K562 (cell line): ENCODE measurements around the gene DRD2. TPM values are rescaled to one million over a fixed set of nuclear protein-coding genes. Genes with fewer than 3 reads are reported as not detected.

ENCODE experiments used
- ATAC-seq: fragments of 200-7000 bp; cut with Tn5 transposase; 3 replicates; pipeline ENCODE4 v1.9.1; 2020; ENCODE audit warnings: moderate library complexity
- BruUV-seq: library from RNA; stranded (reverse); fragments of 400-500 nt; replicated peaks from 2 replicates; lab custom pipeline; 2021; lab: Mats Ljungman, UMichigan
- CTCF ChIA-PET: fragments of 300-600 bp; formaldehyde crosslinking; extraction: SDS; loops from one replicate; lab custom pipeline; 2021; ENCODE audit warnings: low intra/inter-chr PET ratio; lab: Yijun Ruan, JAX
- POLR2A ChIA-PET: fragments of 300-600, 350-650 bp; sonication (Branson Sonifier 250); formaldehyde crosslinking; extraction: SDS; loops from one replicate; lab custom pipeline; 2021; ENCODE audit warnings: antibody characterized with exemption, inconsistent platforms; lab: Yijun Ruan, JAX
- DNase-seq, 4 experiments: peaks; one replicate each; pipeline versions ENCODE4 v3.0.0 to v3.0.0-alpha.2; 2011 to 2018; ENCODE audit warnings: low spot score in 3 of 4, mixed read lengths in 3 of 4; ENCODE audit errors: extremely low read depth in 1 of 4
- FAIRE-seq: peaks from 2 replicates; lab custom pipeline; 2011; peaks lifted over from hg19 to GRCh38; lab: Jason Lieb, UNC
- H2AFZ ChIP-seq: 2 replicates; pipeline ENCODE4 v1.6.0; 2011; ENCODE audit warnings: low read depth, low read length, control low read depth, inconsistent platforms
- H3K27ac ChIP-seq: fragments of 200-600 bp; 3 replicates; pipeline ENCODE4 v1.8.0; 2011; ENCODE audit warnings: low read depth, mild to moderate bottlenecking, control low read depth, inconsistent platforms, low read length, moderate library complexity, mixed read lengths; ENCODE audit errors: extremely low read depth
- H3K27me3 ChIP-seq, 2 experiments: fragments of 300-600 bp in 1 of 2; 2 replicates in 1 of 2; 3 replicates in 1 of 2; pipeline versions ENCODE4 v1.6.0 to v1.8.0; 2011; ENCODE audit warnings: inconsistent platforms in 2 of 2, low read length in 2 of 2, mild to moderate bottlenecking in 1 of 2, mixed read lengths in 1 of 2, moderate library complexity in 1 of 2; ENCODE audit not compliant: control insufficient read depth in 2 of 2, insufficient read depth in 2 of 2
- H3K36me3 ChIP-seq: fragments of 300-600 bp; 3 replicates; pipeline ENCODE4 v1.8.0; 2011; ENCODE audit warnings: mild to moderate bottlenecking, low read length, inconsistent platforms; ENCODE audit not compliant: control insufficient read depth, insufficient read depth
- H3K4me1 ChIP-seq, 2 experiments: fragments of 200-600 bp in 1 of 2; replicated peaks in 1 of 2; 2 replicates in 1 of 2; 3 replicates in 1 of 2; pipeline versions ENCODE4 v1.5.1 to v1.8.0; 2011; ENCODE audit warnings: inconsistent platforms in 2 of 2, low read length in 2 of 2, mild to moderate bottlenecking in 1 of 2, mixed read lengths in 1 of 2, moderate library complexity in 1 of 2; ENCODE audit not compliant: control insufficient read depth in 2 of 2, insufficient read depth in 2 of 2
- H3K4me2 ChIP-seq: 2 replicates; pipeline ENCODE4 v1.6.1; 2011; ENCODE audit warnings: low read length, control low read depth, inconsistent platforms, mixed read lengths; ENCODE audit not compliant: insufficient read depth
- H3K4me3 ChIP-seq: fragments of 200-600 bp; sonication (generic), shearing (Covaris generic); 2 replicates; pipeline ENCODE4 v1.5.1; 2016; ENCODE audit warnings: control low read depth, inconsistent platforms
- H3K79me2 ChIP-seq: fragments of 200-600 bp; 3 replicates; pipeline ENCODE4 v1.8.0; 2011; ENCODE audit warnings: low read length, inconsistent platforms; ENCODE audit not compliant: control insufficient read depth, insufficient read depth
- H3K9ac ChIP-seq, 2 experiments: 2 replicates each; pipeline versions ENCODE4 v1.6.0 to v1.6.1; 2011; ENCODE audit warnings: low read depth in 2 of 2, low read length in 2 of 2, control low read depth in 1 of 2, inconsistent platforms in 1 of 2, mild to moderate bottlenecking in 1 of 2, mixed read lengths in 1 of 2; ENCODE audit not compliant: insufficient read depth in 1 of 2
- H3K9me1 ChIP-seq: one replicate; pipeline ENCODE4 v1.6.0; 2011; ENCODE audit warnings: inconsistent platforms, mild to moderate bottlenecking, low read length, moderate library complexity; ENCODE audit not compliant: control insufficient read depth, insufficient read depth
- H3K9me3 ChIP-seq: replicated peaks from 2 replicates; pipeline ENCODE4 v1.5.1; 2011; ENCODE audit warnings: low read depth, low read length, inconsistent platforms; ENCODE audit not compliant: control insufficient read depth, insufficient read depth
- H4K20me1 ChIP-seq: replicated peaks from 2 replicates; pipeline ENCODE4 v1.6.1; 2011; ENCODE audit warnings: low read length, inconsistent platforms, mixed read lengths; ENCODE audit not compliant: control insufficient read depth, insufficient read depth
- CREB1 ChIP-seq, 2 experiments: sonication (generic) in 1 of 2; formaldehyde crosslinking in 1 of 2; IDR thresholded peaks; 2 replicates each; pipeline versions ENCODE4 v1.6.1 to v1.8.0; 2012 to 2022; ENCODE audit warnings: inconsistent platforms in 1 of 2, mild to moderate bottlenecking in 1 of 2, missing genetic modification reagents in 1 of 2, moderate library complexity in 1 of 2
- CREBBP ChIP-seq: IDR thresholded peaks from one replicate; pipeline ENCODE4 v1.6.1; 2012; ENCODE audit warnings: low read depth, mild to moderate bottlenecking, control low read depth, inconsistent platforms, low read length
- DIDO1 ChIP-seq: fragments of 450-650 bp; IDR thresholded peaks from 2 replicates; pipeline ENCODE4 v1.6.1; 2016; ENCODE audit warnings: low read depth, missing biosample characterization, missing genetic modification characterization
- DPF2 ChIP-seq: fragments of 450-650 bp; IDR thresholded peaks from 2 replicates; pipeline ENCODE4 v1.6.1; 2016
- ELF4 ChIP-seq: fragments of 450-650 bp; formaldehyde crosslinking; IDR thresholded peaks from 2 replicates; pipeline ENCODE4 v1.4.0; 2022; ENCODE audit warnings: missing genetic modification characterization
- ELK1 ChIP-seq: sonication (generic); formaldehyde crosslinking; IDR thresholded peaks from 2 replicates; pipeline ENCODE4 v1.8.1; 2022; ENCODE audit warnings: missing genetic modification reagents
- KAT7 ChIP-seq: sonication (generic); formaldehyde crosslinking; IDR thresholded peaks from 2 replicates; pipeline ENCODE4 v1.8.0; 2022; ENCODE audit warnings: missing genetic modification reagents, mild to moderate bottlenecking, borderline replicate concordance
- MCM3 ChIP-seq: fragments of 450-650 bp; IDR thresholded peaks from 2 replicates; pipeline ENCODE4 v1.6.1; 2016
- NCOA1 ChIP-seq: fragments of 450-650 bp; IDR thresholded peaks from 2 replicates; pipeline ENCODE4 v1.6.1; 2016; ENCODE audit warnings: low read depth
- NEUROD1 ChIP-seq: fragments of 150-350 bp; IDR thresholded peaks from 2 replicates; pipeline ENCODE4 v1.6.1; 2014; ENCODE audit warnings: borderline replicate concordance, low read length, low read depth; ENCODE audit not compliant: partially characterized antibody
- NFIC ChIP-seq: fragments of 450-650 bp; IDR thresholded peaks from 2 replicates; pipeline ENCODE4 v1.6.1; 2017; ENCODE audit warnings: mild to moderate bottlenecking, inconsistent platforms
- SMC3 ChIP-seq: conservative IDR thresholded peaks from 2 replicates; pipeline ENCODE4 v1.6.1; 2011; ENCODE audit warnings: low read depth, low read length, improper control_type of control experiment; ENCODE audit not compliant: insufficient read depth
- STAT6 ChIP-seq: sonication (generic); formaldehyde crosslinking; IDR thresholded peaks from 2 replicates; pipeline ENCODE4 v1.8.1; 2023; ENCODE audit warnings: mild to moderate bottlenecking, missing genetic modification reagents
- WGBS: fragments of 100-300 bp; shearing (Covaris generic); methylation state at CpG from one replicate; pipeline ENCODE4 v1.1.6; 2016; ENCODE audit warnings: low coverage, mixed read lengths; ENCODE audit not compliant: insufficient coverage; ENCODE audit errors: missing lambda C conversion rate; 5-methylcytosine and 5-hydroxymethylcytosine counted together
- in situ Hi-C: fragments of 300-500 bp; cut with MboI; formaldehyde crosslinking; loops from 4 replicates; pipeline ENCODE4 v1.15.0; 2018; ENCODE audit warnings: inconsistent platforms, mixed read lengths
- intact Hi-C: fragments of 100-400 bp; cut with micrococcal nuclease; formaldehyde crosslinking; loops from 2 replicates; pipeline ENCODE4 v1.14.2; 2022
- polyA plus RNA-seq, 8 experiments: library from polyadenylated mRNA; depleted of rRNA in 4 of 8; stranded (reverse) in 5 of 8; unstranded in 3 of 8; fragments of >200 nt; fragmentation: Nextera tagmentation in 2 of 8; fragmentation: Illumina TruSeq in 1 of 8; extraction: Ambion mirVana in 2 of 8; extraction: Trizol in 1 of 8; gene quantifications; 2 replicates each; pipeline versions ENCODE4 v1.2.1 to v1.2.3, GENCODE V29; 2011 to 2014; ENCODE audit warnings: inconsistent platforms in 1 of 8, missing spikeins in 1 of 8
- total RNA-seq, 7 experiments: library from RNA; depleted of rRNA in 6 of 7; stranded (reverse); fragments of >200 nt in 6 of 7; fragmentation: Illumina TruSeq in 2 of 7; extraction: Trizol in 2 of 7; gene quantifications; 2 replicates each; pipeline versions ENCODE4 v1.2.1 to v1.2.3, GENCODE V29; 2011 to 2021; ENCODE audit warnings: low replicate concordance in 1 of 7

DRD2 gene
- total and polyA plus RNA-seq, 9 of the 15 experiments (the other 6 are each of a cell fraction or from before 2014, with no cell fraction given) = not detected

- H3K27ac ChIP-seq = no peak overlapping the region
- H3K36me3 ChIP-seq = no peaks in the 10 kb centered on the region
- no peaks in the 10 kb centered on the region for H3K9me3 ChIP-seq
- ATAC-seq = no peak
- peaks cover 5 to 16% of the 10 kb centered on the region in 2 experiments; a peak in 4 of 5 replicates for H3K27me3 ChIP-seq
- in situ Hi-C loops = no loop called here
- CTCF ChIA-PET = no interaction called here
- no peak for FAIRE-seq
- no peak overlapping the region for H2AFZ ChIP-seq
- intact Hi-C loops = no loop called here
- no peaks in the 10 kb centered on the region for H4K20me1 ChIP-seq
- WGBS = 3% methylated on average over 4 of the region's 4 CpGs
- H3K9ac ChIP-seq = no peak overlapping the region
- no peaks in the 10 kb centered on the region for H3K79me2 ChIP-seq
- TF ChIP-seq NFIC (peak; percentile 22; the same call in 1 of the 2 replicates), SMC3 (no peak), CREB1 (IDR thresholded peaks at IDR 0.05) (no peak), CREB1 (CRISPR knock-in tag; IDR thresholded peaks at IDR 0.05) (no peak)
- no peaks in the 10 kb centered on the region for H3K9me1 ChIP-seq
- no peak for DNase-seq
- BruUV-seq = no TSS peak
- POLR2A ChIA-PET = no interaction called here
- no peaks in the 10 kb centered on the region for H3K4me1 ChIP-seq
- no peak overlapping the region for H3K4me2 ChIP-seq
- no peak overlapping the region for H3K4me3 ChIP-seq
These were observed 29.4 kb upstream of the DRD2 start for GRCh38 chr11:113504586-113504985.

- Histone ChIP-seq H4K20me1 (no peaks in the 10 kb centered on the region), H3K4me2 (no peak overlapping the region), H3K27ac (no peak overlapping the region), H3K36me3 (no peaks in the 10 kb centered on the region), H3K9me1 (no peaks in the 10 kb centered on the region), H3K27me3 (peaks cover 5 to 16% of the 10 kb centered on the region in 2 experiments; a peak in 4 of 5 replicates), H3K4me3 (no peak overlapping the region), H3K9ac (no peak overlapping the region), H3K9me3 (no peaks in the 10 kb centered on the region), H2AFZ (no peak overlapping the region), H3K79me2 (no peaks in the 10 kb centered on the region), H3K4me1 (no peaks in the 10 kb centered on the region)
- intact Hi-C loops (no loop called here), in situ Hi-C loops (no loop called here)
- WGBS = 0% methylated on average over 3 of the region's 3 CpGs
- BruUV-seq = no TSS peak
- POLR2A ChIA-PET = no interaction called here
- FAIRE-seq (no peak), DNase-seq (no peak), ATAC-seq (no peak)
- CTCF ChIA-PET = no interaction called here
- TF ChIP-seq DPF2 (no peak), KAT7 (CRISPR knock-in tag) (no peak), NEUROD1 (no peak), DIDO1 (tag) (no peak), MCM3 (no peak), STAT6 (CRISPR knock-in tag) (no peak), ELF4 (no peak), ELK1 (CRISPR knock-in tag) (no peak), CREBBP (no peak), NCOA1 (no peak)
These were observed 28.9 kb upstream of the DRD2 start for GRCh38 chr11:113504071-113504470.
